GM12872 (cell line): Measurements from ENCODE around the gene ZNF367.

Experiments used
- TF ChIP-seq, protein P1 (sequence below): IDR thresholded peaks from 3 replicates; pipeline ENCODE4 v1.5.1; 2011; ENCODE audit warnings: low read depth, mild to moderate bottlenecking, low read length, moderate library complexity; ENCODE audit not compliant: insufficient read depth

ZNF367 gene

DNA sequence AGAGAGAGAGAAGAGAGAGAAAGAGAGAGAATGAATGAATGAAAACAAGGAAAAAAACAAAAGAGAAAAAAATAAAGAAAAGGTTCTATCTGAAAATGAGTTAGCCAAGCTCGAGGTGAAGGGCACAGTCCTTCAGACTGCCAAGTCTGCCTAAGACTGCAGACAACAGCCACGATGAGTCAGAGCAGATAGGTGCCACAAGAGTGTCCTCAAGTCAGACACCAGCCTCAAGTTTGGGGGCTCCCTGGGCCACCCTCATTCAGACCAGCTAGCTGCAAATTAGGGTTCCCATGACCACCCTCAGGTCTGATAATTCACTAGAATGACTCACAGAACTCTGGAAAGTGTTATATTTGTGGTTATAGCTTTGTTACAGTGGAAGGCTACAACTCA, 17.9 kb upstream of the ZNF367 start:
- TF ChIP-seq, protein P1, sequence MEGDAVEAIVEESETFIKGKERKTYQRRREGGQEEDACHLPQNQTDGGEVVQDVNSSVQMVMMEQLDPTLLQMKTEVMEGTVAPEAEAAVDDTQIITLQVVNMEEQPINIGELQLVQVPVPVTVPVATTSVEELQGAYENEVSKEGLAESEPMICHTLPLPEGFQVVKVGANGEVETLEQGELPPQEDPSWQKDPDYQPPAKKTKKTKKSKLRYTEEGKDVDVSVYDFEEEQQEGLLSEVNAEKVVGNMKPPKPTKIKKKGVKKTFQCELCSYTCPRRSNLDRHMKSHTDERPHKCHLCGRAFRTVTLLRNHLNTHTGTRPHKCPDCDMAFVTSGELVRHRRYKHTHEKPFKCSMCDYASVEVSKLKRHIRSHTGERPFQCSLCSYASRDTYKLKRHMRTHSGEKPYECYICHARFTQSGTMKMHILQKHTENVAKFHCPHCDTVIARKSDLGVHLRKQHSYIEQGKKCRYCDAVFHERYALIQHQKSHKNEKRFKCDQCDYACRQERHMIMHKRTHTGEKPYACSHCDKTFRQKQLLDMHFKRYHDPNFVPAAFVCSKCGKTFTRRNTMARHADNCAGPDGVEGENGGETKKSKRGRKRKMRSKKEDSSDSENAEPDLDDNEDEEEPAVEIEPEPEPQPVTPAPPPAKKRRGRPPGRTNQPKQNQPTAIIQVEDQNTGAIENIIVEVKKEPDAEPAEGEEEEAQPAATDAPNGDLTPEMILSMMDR: no peak

DNA sequence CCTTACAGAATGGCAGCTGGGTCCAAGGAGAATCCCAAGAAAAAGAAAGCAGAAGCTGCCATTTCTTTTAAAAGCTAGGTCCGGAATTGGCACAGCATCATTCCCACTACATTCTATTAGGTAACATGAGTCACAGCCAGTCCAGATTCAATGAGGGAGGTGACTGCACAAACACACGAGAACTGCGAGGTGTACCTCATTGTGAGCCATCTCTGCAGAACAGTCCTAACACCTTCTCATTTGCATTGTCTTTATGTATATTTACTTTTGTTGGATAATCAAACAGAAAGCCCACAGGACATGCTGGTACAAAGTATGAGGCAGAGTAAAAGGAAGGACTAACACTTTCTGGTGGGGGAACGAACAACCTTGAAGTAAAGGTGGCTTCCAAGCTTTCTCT, 17.2 kb upstream of the ZNF367 start:
- TF ChIP-seq, protein P1: no peak

DNA sequence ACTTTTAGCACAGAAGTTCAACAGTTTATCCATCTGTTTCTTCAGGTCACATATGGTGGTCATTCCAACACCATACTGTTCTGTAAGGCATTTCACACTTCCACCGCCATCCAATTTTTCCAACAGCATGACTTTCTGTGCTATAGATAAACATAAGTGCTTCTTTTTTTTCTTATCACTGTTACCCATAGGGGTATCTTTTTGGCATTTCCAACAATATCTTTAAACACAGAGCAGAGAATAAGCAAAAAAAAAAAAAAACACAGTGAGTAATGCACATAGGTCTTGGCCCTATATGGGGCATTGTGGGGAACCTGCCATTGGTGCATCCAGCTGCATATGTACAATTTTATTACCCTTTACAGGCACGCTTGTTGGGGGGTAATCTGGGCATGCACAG, 12.2 kb upstream of the ZNF367 start:
- TF ChIP-seq, protein P1: no peak

GRCh38 chr9:96429732-96430131, 11.6 kb upstream of the ZNF367 start:
- TF ChIP-seq, protein P1: no peak

GRCh38 chr9:96425500-96426169, 7.5 kb upstream of the ZNF367 start:
- TF ChIP-seq, protein P1: no peak

- TF ChIP-seq, protein P1: no peak
These were observed 5.8 kb upstream of the ZNF367 start for GRCh38 chr9:96423985-96424336.

GRCh38 chr9:96423322-96423984, 5.3 kb upstream of the ZNF367 start:
- TF ChIP-seq, protein P1: no peak
